Measurements from ENCODE around the gene ZBTB43.

ZBTB43 gene

DNA sequence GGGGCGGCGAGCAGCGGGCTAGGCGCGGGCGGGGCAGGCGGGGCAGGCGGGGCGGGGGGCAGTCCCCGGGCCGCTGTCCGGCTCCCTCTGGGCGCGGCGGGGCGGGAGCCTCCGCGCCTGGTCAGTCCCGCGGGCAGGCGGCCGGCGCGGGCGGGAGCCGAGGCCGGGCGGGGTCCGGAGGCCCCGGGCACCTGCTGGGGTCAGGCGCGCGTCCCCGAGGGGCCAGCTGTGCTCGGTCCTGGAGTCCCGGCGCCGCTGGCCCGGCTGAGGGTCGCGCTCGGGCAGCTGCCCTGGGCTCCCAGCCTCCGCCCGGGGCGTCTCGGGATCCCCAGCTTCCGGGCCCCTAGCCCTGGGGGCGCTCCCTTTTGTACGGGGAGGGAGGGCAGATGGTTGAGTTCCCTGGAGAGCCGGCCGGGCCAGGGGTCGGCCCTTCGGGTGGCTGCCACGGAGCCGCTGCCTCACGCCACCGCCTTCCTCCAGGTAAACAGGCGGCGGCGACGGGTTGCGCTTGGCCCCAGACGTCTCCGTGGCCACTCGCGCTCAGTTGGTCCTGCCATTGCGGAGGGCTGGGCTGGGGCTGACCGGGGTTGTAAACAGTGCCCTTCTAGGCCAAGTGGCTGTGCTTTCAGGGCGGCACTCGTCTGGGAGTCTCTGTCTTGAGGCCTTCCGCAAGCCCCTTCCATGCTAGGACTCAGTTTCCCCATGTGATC lies 56.1 kb downstream of the ZBTB43 start:
- no peak for DNase-seq

DNA sequence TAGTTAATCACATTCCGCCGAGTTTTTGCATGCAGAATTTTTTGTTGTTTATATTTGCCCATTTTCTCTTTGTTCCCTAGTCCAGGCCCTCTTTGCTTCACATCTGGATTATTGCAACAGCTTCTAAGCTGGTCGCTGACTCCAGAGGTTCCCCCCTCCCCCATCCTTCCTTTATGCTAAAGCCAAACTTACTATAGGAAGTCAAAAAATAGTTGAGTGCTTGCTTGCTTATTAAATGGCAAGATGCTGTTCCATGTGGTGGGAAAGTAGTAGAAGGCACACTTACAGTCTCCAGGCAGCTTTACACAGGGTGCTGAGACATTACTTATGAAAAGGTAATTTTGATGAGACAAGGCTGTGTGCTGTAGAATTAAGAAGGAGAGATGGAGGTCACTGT lies 56.9 kb downstream of the ZBTB43 start:
- no peak for DNase-seq

GRCh38 chr9:126862104-126862761 lies 57.4 kb downstream of the ZBTB43 start:
- no peak for DNase-seq

DNA sequence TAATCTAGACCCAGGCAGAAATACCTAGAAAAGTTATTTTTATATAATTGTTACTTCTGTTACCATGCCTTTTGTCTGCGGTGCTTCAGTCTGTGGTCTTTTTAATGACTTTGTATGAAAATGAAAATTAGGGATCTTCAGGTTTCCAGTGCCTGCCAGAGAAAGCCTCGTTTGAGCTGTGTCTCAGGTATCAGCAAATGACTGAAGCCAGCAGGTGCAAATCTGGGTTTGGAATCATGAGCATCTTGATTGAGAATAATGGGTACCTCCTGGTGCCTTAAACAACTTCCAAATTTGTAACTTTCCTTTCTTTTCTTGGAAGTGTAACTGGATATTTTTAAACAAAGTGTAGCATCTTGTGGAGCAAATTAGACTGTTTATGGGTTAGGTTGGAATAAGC lies 59.9 kb downstream of the ZBTB43 start:
- no peak for DNase-seq

- DNase-seq = no peak
Measured at GRCh38 chr9:126869368-126869767, 64.5 kb downstream of the ZBTB43 start.

DNA sequence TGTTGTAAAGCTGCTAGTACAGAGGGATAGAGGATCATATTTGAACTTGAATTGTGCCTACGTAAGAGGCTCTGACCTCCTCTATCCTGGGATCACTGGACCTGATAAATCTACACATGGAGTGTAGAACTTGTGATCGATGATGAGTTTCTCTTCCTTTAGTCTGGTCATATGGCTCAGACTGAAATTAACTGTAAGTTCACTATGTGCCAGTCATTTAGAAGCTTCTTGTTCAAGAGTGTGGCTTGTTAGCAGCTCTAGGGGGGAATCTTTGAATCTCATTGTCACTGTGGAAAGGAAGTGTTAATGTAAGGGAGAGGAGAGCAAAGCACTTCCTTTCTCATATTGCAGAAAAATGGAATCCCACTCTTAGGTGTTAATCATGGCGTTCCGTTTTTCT lies 67.7 kb downstream of the ZBTB43 start:
- no peak for DNase-seq

GRCh38 chr9:126874546-126875314 lies 69.9 kb downstream of the ZBTB43 start:
- DNase-seq = no peak

- DNase-seq = no peak
Measured at GRCh38 chr9:126875756-126876510, 71.1 kb downstream of the ZBTB43 start.

DNA sequence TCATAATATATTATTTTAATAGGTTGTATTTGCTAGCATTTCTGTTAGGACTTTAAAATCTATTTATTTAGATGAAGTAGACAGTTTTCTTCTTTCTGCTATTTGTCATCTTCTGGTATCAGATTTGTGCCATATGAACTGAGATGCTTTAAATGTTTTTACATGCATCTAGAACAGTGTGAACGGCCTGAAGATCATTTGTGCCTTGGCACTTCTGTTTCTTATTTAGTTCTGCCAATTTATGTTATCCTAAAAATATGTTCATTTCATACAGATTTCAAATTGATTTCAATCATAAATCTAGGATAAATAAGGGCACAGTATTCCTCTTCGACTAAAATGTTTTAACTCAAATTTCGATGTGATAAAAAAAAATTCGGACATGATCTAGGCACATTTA lies 71.7 kb downstream of the ZBTB43 start:
- DNase-seq = no peak

DNA sequence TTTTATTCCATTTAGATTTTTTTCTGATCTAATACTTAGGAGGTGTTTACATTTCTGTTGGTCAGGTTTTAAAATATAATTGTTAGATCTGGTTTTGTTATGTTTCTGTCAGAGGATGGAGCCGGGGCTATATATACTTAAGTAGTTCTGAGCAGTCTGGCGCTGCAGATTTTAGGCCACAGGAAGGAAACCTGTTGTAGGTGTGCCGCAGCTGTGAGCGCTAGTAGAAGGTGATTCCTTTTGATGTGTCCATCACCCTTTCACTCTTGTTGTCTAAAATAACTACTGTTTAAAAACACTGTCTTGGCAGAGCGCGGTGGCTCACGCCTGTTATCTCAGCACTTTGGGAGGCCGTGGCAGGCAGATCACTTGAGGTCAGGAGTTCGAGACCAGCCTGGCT lies 72.6 kb downstream of the ZBTB43 start:
- DNase-seq = no peak

GRCh38 chr9:126879288-126879687 lies 74.4 kb downstream of the ZBTB43 start:
- no peak for DNase-seq

DNA sequence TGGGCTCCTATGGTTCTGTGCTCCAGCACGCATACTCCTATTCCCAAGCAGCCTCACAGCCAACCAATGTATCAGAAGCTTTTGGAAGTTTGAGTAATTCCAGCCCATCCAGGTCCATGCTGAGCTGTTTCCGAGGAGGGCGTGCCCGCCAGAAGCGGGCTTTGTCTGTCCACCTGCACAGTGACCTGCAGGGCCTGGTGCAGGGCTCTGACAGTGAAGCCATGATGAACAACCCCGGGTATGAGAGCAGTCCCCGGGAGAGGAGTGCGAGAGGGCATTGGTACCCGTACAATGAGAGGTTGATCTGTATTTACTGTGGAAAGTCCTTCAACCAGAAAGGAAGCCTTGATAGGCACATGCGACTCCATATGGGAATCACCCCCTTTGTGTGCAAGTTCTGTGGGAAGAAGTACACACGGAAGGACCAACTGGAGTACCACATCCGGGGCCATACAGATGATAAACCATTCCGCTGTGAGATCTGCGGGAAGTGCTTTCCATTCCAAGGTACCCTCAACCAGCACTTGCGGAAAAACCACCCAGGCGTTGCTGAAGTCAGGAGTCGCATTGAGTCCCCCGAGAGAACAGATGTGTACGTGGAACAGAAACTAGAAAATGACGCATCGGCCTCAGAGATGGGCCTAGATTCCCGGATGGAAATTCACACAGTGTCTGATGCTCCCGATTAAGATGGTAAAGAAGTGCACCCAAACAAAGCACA lies 75.5 kb downstream of the ZBTB43 start:
- no peak for DNase-seq

- no peak for DNase-seq
Measured at GRCh38 chr9:126880947-126881332, 76.1 kb downstream of the ZBTB43 start.

- DNase-seq = no peak
Measured at GRCh38 chr9:126882746-126883145, 77.9 kb downstream of the ZBTB43 start.

DNA sequence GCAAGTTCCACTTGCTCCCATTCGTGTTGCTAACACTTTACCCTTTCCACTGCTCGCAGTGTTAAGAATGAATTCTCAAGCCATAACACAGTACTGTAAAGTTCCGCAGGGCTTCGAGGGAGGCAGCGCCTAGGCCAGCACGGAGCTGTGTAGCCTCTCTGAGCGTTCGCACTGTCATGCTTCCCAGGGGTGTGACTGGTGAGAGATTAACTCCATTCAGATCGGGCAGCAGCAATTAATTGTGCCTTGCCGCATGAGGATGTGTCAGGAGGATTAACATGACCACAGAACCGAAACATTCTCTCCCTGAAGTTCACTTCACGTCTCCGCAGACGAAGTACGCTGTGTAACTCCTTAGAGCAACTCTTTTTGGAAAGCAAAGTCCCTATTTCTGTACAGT lies 78.8 kb downstream of the ZBTB43 start:
- DNase-seq = no peak

DNA sequence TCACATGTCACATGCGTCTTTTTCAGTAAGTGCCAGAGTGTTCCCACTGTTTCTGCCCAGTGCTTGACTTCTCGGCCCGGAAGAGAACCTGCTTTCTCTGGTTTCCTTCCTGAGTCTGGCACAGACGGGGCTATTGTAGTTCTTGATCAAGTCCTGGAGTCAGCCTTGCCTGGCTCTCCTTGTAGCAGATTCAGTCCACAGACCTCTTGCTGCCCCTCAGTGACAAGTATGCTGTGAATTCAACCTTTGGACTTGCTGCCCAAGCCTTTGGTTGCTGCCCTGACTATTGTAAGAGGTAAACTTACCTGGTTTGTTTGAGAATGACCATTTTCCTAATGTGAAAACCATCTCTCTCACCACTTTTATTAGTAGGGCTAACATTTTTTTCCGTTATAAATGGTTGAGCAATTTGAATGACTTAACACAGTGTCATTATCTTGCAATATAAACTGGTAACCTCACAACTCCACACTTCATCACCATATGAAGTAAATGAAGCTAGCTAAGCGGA lies 80.3 kb downstream of the ZBTB43 start:
- DNase-seq = no peak

- no peak for DNase-seq
Measured at GRCh38 chr9:126886034-126886822, 81.4 kb downstream of the ZBTB43 start.

- no peak for DNase-seq
Measured at GRCh38 chr9:126886897-126887296, 82.1 kb downstream of the ZBTB43 start.

Measured in activated gamma-delta T cell (primary cell).